Activated naive CD4-positive, alpha-beta T cell treated with anti-CD3 and anti-CD28 coated beads, Interleukin-2, amount 10 ng/mL, durations not matched to agents 7 days and 5 days (primary cell): Measurements from ENCODE around the gene MAML2.

ENCODE experiments used
- CTCF ChIA-PET: fragments of 350-600 bp; sonication (Branson Sonifier 250); formaldehyde crosslinking; loops from one replicate; lab custom pipeline; 2021; ENCODE audit warnings: antibody characterized with exemption; lab: Charles Lee
- DNase-seq: peaks from one replicate; pipeline ENCODE4 v3.0.0-alpha.2; 2020
- H3K27ac Mint-ChIP-seq: one replicate; pipeline ENCODE4 v1.8.0; 2021; ENCODE audit warnings: mild to moderate bottlenecking, moderate library complexity, mixed read lengths
- H3K27me3 Mint-ChIP-seq: one replicate; pipeline ENCODE4 v1.8.0; 2021; ENCODE audit warnings: mild to moderate bottlenecking, mixed read lengths
- H3K36me3 Mint-ChIP-seq: one replicate; pipeline ENCODE4 v1.8.0; 2021; ENCODE audit warnings: mixed read lengths
- H3K4me1 Mint-ChIP-seq: one replicate; pipeline ENCODE4 v1.8.0; 2021; ENCODE audit warnings: mixed read lengths
- H3K4me3 Mint-ChIP-seq: one replicate; pipeline ENCODE4 v1.8.0; 2021; ENCODE audit warnings: mild to moderate bottlenecking, moderate library complexity, mixed read lengths
- H3K9me3 Mint-ChIP-seq: one replicate; pipeline ENCODE4 v1.8.0; 2021; ENCODE audit warnings: mixed read lengths

MAML2 gene

DNA sequence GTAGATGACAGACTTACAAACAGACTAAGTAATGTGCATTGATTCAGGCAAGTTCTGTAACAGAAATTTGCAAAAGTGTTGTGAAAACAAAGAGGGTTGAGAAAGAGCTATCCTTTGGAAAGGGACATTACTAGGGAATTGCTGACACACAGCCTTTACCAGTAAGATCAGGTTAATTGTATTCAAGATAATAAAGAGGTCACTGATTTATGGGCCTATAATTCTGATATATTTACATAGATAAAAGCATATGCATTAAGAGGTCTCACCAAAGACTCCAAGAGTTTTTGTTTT, 138.7 kb downstream of the MAML2 start:
- Mint-ChIP-seq H3K27me3 (no peaks in the 10 kb centered on the region), H3K4me3 (no peak overlapping the region)

DNA sequence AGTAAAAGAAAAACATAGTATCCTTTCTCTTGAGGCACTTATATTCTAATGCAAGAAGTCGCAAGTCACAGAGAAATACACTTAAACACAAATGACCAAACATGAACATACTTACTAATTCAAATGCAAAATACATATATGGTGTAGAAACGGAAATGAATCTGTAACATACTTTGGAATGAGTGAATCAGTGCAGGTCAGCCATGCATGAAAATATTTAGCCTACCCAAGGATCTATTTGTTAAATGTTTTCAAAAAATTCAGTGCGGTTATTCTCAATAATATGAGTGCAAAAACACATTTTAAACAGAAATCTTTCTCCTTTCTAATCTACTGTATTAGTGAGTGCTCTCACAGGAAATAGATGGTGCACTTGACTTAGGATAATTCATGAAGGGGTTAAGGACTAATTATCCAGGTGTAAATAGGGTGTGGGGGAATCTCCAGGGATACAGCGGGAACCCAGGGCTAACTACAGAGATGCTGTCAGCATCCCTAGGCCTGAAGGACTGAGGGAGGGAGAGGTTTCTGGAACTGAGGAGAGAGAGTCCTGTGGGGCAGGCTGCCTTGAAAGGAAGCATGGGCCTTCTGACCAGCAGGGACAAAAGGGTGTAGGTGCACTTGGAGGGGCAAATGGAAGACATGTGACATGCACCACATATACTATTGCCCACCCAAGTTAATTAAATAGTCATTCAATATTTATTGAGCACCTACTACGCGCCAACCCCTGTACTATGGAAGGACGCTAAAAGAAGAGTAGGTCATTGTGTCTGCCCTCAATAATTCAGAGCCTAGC, 139.2 kb downstream of the MAML2 start:
- no peaks in the 10 kb centered on the region for H3K9me3 Mint-ChIP-seq

More for the DNA sequence above, 138.7 kb downstream of the MAML2 start:
- H3K4me1 Mint-ChIP-seq: peaks cover 72% of the 10 kb centered on the region
- no peak for DNase-seq
- CTCF ChIA-PET: interaction anchor here (1.4 to 1.6 kb wide), 2 partner anchors 134 to 139 kb away, joined by 3 to 4 read pairs; partner anchors contain the start of gene MAML2
- peak overlapping the region; percentile 98 for H3K27ac Mint-ChIP-seq
- H3K9me3 Mint-ChIP-seq: no peaks in the 10 kb centered on the region
- peaks cover 41% of the 10 kb centered on the region for H3K36me3 Mint-ChIP-seq

DNA sequence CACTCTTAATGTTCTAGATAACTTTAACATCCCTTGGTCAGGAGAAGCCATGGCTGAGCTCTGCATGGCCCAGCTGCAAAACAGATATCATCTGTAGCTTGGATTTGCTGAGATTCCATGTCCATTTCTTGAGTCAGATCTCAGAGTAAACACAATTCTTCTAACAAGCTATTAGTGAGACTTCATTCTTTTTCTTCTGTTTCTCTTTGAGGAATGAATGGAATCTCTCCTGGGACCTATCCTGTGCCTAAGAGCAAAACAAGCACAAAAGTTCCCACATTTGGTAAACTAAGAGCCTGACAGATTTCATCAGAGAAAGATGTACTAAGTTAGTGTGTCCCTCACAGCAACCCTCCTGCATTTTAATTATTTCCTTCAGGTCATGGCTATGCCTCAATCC, 142.8 kb downstream of the MAML2 start:
- no peaks in the 10 kb centered on the region for H3K27me3 Mint-ChIP-seq
- no peak for DNase-seq
- H3K36me3 Mint-ChIP-seq: peaks cover 50% of the 10 kb centered on the region
- peaks cover 52% of the 10 kb centered on the region for H3K4me1 Mint-ChIP-seq
- peaks cover 4% of the 10 kb centered on the region for H3K9me3 Mint-ChIP-seq
- CTCF ChIA-PET: no interaction called here
- no peak overlapping the region for H3K27ac Mint-ChIP-seq
- no peak overlapping the region for H3K4me3 Mint-ChIP-seq

More for the DNA sequence above, 139.2 kb downstream of the MAML2 start:
- no peaks in the 10 kb centered on the region for H3K27me3 Mint-ChIP-seq
- H3K4me1 Mint-ChIP-seq: peaks cover 69% of the 10 kb centered on the region
- H3K36me3 Mint-ChIP-seq: peaks cover 39% of the 10 kb centered on the region
- peak overlapping the region; percentile 98 for H3K27ac Mint-ChIP-seq
- CTCF ChIA-PET: no interaction called here
- DNase-seq: no peak
- no peak overlapping the region for H3K4me3 Mint-ChIP-seq

DNA sequence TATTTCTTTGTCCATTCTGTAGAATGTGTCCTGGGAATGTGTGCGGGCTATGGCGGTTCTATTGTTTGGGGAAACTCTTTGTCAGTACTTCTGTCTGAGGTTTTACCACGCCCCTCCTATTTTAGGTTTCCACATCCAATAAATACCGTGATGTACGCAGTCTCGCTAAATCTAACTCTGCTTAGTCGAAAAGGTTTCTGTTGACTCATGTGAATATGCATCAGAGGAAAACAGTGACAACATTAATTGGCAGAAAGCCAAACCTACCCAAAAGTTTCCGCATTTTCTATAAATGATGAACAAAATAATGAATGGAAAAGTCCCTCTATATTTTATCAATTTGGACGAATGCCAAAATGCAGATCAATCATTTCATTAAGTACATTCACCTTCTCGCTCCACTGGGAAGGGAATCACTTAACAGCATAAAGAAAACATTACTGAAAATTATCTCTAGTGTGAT, 143.4 kb downstream of the MAML2 start:
- Mint-ChIP-seq H3K4me1 (peaks cover 52% of the 10 kb centered on the region), H3K27ac (peak overlapping the region; percentile 42)
- no peak for DNase-seq

DNA sequence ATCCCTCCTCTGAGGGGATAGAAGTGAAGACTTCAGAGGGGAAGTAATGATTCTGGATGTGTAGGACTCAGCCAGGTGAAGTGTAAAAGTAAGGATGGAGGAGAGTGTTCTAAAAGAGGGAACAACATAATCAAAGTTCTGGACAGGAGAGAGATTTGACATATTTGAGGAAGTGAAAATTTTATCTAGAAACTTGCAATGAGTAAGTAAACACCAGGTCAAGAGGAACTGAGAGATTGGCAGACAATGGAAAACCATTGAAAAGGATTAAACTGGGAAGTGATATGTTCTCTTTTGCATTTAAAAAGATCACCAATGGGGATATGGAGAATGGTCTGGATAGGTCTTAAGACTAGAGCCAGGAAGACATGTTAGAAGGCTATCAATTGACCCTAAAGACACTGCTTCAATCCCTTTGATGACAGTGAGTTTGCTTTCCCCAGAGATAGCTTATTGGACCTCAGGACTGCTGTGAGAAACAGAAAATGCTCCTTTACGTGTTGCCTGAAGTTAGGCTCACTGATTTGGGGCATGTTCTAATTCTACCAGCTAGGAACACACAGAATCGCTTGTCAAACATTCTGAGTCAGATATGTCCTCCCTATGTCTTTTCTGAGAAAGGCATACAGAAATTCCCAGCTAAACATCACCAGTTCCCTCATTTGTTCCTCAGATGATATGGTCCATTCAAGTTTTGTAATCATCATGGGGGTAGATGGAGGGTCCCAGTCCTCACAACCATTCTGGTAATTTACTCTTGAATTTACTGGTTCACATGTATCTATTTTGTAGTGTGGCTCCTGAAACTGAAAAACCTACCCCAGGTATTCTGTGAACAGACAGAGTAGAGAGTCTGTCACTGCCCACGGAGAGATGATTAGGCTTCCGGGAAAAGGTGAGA, 144.9 kb downstream of the MAML2 start:
- H3K36me3 Mint-ChIP-seq: peaks cover 47% of the 10 kb centered on the region
- no peak overlapping the region for H3K4me3 Mint-ChIP-seq
- no peaks in the 10 kb centered on the region for H3K27me3 Mint-ChIP-seq
- DNase-seq: no peak
- CTCF ChIA-PET: interaction anchor here (0.8 to 1.3 kb wide), 2 partner anchors 12 to 60 kb away, joined by 3 read pairs; no protein-coding TSS in a partner anchor
- peaks cover 4% of the 10 kb centered on the region for H3K9me3 Mint-ChIP-seq
- H3K27ac Mint-ChIP-seq: no peak overlapping the region
- peaks cover 55% of the 10 kb centered on the region for H3K4me1 Mint-ChIP-seq

More for the DNA sequence above, 143.4 kb downstream of the MAML2 start:
- CTCF ChIA-PET: no interaction called here
- Mint-ChIP-seq H3K27me3 (no peaks in the 10 kb centered on the region), H3K36me3 (peaks cover 52% of the 10 kb centered on the region), H3K4me3 (no peak overlapping the region), H3K9me3 (peaks cover 4% of the 10 kb centered on the region)

DNA sequence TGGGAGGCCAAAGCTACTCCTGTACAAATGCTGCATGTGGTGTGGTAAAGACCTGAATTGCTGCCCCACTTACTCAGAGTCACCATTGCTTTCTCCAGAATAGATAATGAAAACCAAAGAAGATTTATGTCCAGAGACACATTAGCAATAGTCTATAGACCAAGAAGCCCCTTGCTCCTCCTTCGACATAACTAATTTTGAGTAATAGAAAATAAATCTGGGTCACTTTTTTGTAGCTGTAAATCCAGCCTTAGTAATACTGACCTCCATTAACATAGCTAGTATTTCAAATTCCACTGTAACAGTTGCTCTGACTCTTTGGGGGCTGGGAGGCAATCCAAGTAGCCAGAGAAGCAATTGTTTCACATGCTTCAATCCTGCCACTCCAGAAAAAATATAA, 145.9 kb downstream of the MAML2 start:
- H3K27ac Mint-ChIP-seq: no peak overlapping the region
- DNase-seq: no peak
- no peak overlapping the region for H3K4me3 Mint-ChIP-seq
- CTCF ChIA-PET: interaction anchor here (0.8 kb wide), 1 partner anchor 61 kb away, joined by 3 read pairs; no protein-coding TSS in a partner anchor
- H3K4me1 Mint-ChIP-seq: peaks cover 53% of the 10 kb centered on the region
- H3K27me3 Mint-ChIP-seq: no peaks in the 10 kb centered on the region
- peaks cover 45% of the 10 kb centered on the region for H3K36me3 Mint-ChIP-seq
- H3K9me3 Mint-ChIP-seq: peaks cover 4% of the 10 kb centered on the region

DNA sequence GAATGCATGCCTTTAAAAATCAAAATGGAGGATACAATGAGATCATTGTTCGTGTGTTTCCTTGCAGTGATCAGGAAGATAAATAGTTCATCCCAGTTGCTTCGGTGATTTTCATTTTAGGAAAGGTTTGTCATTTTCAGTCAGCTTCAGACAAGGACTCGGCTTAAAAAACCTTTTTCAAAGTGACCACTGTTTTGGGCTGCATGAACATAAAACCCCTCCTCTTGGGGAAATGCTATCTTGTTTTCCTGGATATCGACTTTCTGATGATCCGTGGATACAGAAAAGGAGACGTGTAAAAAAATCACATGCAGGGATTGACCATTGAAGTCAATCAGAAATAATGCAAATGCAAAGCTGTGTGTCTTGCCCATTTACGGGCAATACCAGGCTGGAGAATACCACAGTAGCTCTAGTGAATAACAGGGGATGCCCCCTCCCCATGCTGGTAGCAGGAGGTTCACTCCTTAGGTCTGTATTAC, 146.8 kb downstream of the MAML2 start:
- peaks cover 59% of the 10 kb centered on the region for H3K4me1 Mint-ChIP-seq
- DNase-seq: no peak
- no peaks in the 10 kb centered on the region for H3K27me3 Mint-ChIP-seq
- CTCF ChIA-PET: no interaction called here
- no peak overlapping the region for H3K4me3 Mint-ChIP-seq
- peaks cover 4% of the 10 kb centered on the region for H3K9me3 Mint-ChIP-seq
- H3K27ac Mint-ChIP-seq: no peak overlapping the region
- H3K36me3 Mint-ChIP-seq: peaks cover 48% of the 10 kb centered on the region

DNA sequence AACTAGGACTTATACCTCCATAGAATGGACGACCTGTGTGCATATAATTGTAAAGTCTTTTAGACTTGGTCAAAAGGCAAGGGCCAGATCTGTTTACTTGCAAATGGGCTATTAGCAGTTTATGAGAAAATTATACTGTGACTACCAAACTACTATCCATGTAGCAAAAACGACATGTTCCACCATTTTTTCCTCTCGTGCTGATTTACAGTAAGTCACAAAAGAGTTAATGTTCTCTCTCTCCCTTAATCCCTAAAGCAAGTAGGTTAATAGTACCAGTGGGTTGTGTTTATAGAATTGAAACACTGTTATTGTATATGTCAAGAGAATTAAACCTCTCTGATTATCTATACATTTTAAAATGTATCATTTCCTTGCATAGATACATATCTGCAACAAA, 147.3 kb downstream of the MAML2 start:
- peaks cover 4% of the 10 kb centered on the region for H3K9me3 Mint-ChIP-seq
- DNase-seq: no peak
- no peaks in the 10 kb centered on the region for H3K27me3 Mint-ChIP-seq
- peaks cover 50% of the 10 kb centered on the region for H3K36me3 Mint-ChIP-seq
- H3K4me1 Mint-ChIP-seq: peaks cover 63% of the 10 kb centered on the region
- no peak overlapping the region for H3K27ac Mint-ChIP-seq
- no peak overlapping the region for H3K4me3 Mint-ChIP-seq
- CTCF ChIA-PET: interaction anchor here (1.7 kb wide), 1 partner anchor 10 kb away, joined by 7 read pairs; no protein-coding TSS in a partner anchor

DNA sequence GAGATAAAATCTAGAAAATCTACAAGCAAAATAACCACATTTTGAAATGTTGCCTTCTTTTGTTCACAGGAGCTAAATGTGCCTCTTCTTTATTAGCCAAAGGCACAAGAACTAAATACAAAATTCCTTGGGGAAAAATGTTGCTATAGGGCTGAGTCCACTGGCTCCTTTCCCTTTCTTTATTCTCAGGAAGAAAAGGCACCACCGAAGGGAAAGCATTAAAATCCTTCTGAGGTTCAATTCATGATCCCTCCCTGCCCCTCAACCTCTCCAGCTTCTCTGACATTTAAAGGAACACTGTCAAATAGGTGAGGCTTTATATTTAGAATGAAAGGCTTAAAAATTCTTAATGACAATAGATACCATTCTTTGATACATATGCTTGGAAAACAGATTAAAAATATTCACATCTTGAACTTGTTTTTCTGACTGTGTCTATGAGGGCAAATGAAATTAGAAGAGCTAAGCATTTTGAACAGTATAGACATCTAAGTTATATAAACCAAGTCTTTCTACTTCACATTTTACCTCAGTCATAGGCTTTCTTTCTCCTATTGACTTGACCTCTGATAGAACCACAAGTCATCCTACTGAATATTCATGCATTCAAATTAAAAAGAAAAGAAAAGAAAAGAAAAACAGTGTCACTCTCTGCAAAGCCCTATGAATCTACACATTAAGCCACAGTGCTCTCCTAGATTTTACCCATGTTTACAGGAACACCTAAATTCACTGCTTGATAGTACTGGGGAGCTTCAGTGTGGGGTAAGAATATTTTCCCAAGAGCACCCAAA, 148.2 kb downstream of the MAML2 start:
- H3K27ac Mint-ChIP-seq: peak overlapping the region; percentile 77
- no peaks in the 10 kb centered on the region for H3K27me3 Mint-ChIP-seq
- H3K36me3 Mint-ChIP-seq: peaks cover 49% of the 10 kb centered on the region
- peaks cover 4% of the 10 kb centered on the region for H3K9me3 Mint-ChIP-seq
- CTCF ChIA-PET: interaction anchor here (0.8 to 1.7 kb wide), 4 partner anchors 11 to 145 kb away, joined by 3 to 7 read pairs (median 3); no protein-coding TSS in a partner anchor
- no peak overlapping the region for H3K4me3 Mint-ChIP-seq
- H3K4me1 Mint-ChIP-seq: peaks cover 66% of the 10 kb centered on the region
- DNase-seq: no peak

DNA sequence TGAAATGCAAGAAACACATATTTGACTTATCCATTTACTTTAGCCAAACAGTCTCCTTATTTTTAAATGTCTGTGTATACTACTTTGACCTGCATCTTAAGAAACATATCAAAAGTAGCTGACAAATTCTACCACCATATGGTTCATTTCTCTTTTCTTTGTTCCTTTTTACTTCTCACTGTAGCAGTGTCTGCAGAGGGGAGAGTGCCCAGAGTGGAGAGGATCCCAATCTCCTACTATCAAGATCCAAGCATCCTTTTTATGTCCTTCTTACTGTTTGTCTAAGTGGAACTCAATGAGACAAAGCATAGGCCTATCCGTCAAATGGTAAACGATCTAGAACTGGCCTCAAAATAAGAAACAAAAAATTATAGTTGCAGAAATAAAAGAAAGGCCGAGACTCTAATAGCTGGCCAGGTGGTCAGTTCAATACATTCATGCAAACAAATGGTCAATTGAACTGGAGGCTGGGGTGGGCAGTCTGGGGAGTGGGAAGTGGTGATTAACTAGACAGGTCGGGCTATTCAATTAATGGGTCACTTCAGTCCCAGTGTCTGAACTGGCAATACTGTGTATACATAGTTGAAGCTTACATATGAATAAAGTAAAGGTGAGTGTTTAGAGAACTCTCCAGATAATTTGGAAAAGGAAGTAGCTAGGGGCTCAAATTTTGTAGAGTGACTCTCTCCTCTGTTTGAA, 149.1 kb downstream of the MAML2 start:
- peak overlapping the region; percentile 77 for H3K27ac Mint-ChIP-seq
- peaks cover 42% of the 10 kb centered on the region for H3K36me3 Mint-ChIP-seq
- CTCF ChIA-PET: interaction anchor here (0.8 to 1.7 kb wide), 4 partner anchors 12 to 146 kb away, joined by 3 to 7 read pairs (median 3); no protein-coding TSS in a partner anchor

DNA sequence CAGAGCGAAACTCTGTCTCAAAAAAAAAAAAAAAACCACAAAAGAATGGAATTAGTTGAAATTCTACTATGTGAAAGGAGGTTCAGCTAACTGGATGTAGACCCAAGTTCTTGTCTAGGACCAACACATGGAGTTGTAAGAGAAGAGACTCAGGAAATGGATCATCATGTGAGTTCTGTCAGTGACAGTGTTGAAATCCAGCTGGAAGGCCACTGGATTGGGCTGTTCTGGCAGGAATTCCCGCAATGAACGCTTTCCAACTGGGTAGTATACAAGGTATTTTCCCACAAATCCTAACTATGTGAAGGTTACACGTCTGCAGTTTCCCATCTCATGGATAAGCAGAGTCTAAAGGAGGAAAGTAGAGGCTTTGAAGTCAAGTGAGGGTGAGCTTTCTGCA, 151.2 kb downstream of the MAML2 start:
- Mint-ChIP-seq H3K27ac (no peak overlapping the region), H3K36me3 (peaks cover 34% of the 10 kb centered on the region), H3K4me3 (no peak overlapping the region), H3K9me3 (no peaks in the 10 kb centered on the region), H3K4me1 (peaks cover 67% of the 10 kb centered on the region), H3K27me3 (no peaks in the 10 kb centered on the region)
- CTCF ChIA-PET: interaction anchor here (0.6 kb wide), 1 partner anchor 149 kb away, joined by 4 read pairs; no protein-coding TSS in a partner anchor
- DNase-seq: no peak

More for the DNA sequence above, 149.1 kb downstream of the MAML2 start:
- no peak for DNase-seq
- Mint-ChIP-seq H3K4me1 (peaks cover 66% of the 10 kb centered on the region), H3K4me3 (peak overlapping the region; percentile 10), H3K9me3 (peaks cover 4% of the 10 kb centered on the region), H3K27me3 (no peaks in the 10 kb centered on the region)

DNA sequence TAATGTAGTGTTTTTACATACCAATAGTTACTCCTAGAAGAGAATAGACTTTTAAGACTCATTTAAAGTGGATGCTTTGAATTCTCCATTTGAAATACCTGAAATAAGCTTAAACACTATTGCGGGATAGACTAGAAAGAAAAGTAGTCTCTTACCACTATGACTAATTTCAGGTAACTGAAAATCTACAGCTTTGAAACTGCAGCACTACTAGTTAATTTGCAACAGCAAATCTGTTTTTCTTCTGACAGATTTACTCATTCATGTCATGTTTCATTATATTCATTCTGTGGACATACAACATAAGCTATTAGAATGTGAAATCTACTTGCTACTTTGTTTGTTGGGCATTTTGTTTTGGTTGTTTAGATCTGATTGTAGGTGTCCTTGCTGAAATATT, 153.6 kb downstream of the MAML2 start:
- H3K4me1 Mint-ChIP-seq: peaks cover 55% of the 10 kb centered on the region
- CTCF ChIA-PET: interaction anchor here (0.7 to 1.4 kb wide), 4 partner anchors 9 to 154 kb away, joined by 3 to 5 read pairs (median 4); partner anchors contain the start of gene MAML2
- H3K36me3 Mint-ChIP-seq: peaks cover 30% of the 10 kb centered on the region
- H3K27ac Mint-ChIP-seq: peak overlapping the region; percentile 3
- H3K9me3 Mint-ChIP-seq: no peaks in the 10 kb centered on the region
- H3K27me3 Mint-ChIP-seq: no peaks in the 10 kb centered on the region
- H3K4me3 Mint-ChIP-seq: no peak overlapping the region
- DNase-seq: no peak
